Activated naive CD4-positive, alpha-beta T cell treated with Interleukin-2 at 50 U/mL for 16 hours (primary cell): ENCODE measurements around the gene ANXA8.
"Not testable (repeated sequence)": the region's sequence is repeated elsewhere in the genome, so short reads cannot be mapped to it uniquely, and the experiment has no call there.

Experiments
- DNase-seq: peaks from one replicate; pipeline ENCODE4 v3.0.0-alpha.2; 2020

ANXA8 gene, protein sequence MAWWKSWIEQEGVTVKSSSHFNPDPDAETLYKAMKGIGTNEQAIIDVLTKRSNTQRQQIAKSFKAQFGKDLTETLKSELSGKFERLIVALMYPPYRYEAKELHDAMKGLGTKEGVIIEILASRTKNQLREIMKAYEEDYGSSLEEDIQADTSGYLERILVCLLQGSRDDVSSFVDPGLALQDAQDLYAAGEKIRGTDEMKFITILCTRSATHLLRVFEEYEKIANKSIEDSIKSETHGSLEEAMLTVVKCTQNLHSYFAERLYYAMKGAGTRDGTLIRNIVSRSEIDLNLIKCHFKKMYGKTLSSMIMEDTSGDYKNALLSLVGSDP

DNA sequence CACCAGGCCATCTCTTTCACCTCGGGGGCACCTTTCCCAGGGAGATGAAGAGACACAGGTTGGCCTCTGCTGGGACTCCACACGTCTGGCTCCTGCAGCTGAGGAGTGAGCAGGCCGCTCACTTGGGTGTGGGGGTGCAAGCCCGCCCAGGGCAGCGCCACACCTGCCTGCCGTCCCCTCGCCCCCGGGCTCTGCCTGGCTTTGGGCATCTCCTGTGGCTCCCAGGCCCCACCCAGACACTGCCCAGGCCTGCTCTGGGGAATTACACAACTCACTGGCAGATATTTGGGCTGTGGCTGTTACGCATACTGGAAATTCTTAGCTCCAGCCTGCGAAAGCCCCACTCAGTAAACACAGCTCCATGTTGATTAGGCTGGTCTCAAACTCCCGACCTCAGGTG, at the start of gene ANXA8:
TSS of gene ANXA8 (minus strand) at position 193 of the 400 bp plus-strand sequence. CDS start at position 11, 182 bp downstream.
- not testable (repeated sequence) for DNase-seq

DNA sequence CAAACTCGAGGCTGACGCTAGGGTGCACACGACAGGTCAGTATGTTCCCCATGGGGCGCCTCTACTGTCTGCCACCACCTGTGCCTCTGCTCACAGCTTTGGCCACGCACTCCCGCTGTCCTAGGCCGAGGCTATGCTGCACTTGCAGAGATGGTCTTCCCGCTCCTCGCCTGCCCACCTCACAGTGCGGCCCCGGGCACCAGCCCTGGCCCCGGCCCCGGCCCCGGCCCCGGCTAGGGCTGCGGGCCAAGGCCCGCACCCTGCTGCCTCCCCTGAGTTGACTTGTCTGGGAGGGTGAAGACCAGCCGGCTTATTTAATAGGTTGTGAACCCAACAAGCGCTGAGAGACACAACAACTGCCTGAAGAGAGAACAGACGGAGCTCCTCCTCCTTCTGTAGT, 39.6 kb upstream of the ANXA8 start, which contains the start of gene AGAP9:
TSS of gene AGAP9 (minus strand) at position 164 of the 400 bp plus-strand sequence. CDS start at position 52, 112 bp downstream.
- DNase-seq, result not testable (repeated sequence)

DNA sequence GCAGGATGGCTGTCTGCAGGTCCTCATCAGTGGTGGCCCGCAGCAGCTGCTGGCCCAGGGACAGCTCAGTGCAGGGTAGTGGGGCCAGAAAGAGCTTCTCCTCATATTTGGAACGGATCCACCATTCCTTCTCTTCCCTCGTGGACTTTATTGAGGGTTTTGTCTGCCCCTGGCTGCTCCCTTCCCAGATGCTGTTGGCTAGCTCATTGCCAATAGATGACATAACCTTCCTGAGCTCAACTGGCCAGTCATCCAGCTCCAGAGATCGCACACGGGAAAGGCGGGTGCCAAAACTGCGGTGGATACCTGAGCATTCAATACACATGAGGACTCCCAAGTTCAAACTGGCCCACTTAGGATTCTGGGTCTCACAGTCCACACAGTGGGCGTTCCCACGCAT, 18.4 kb upstream of the ANXA8 start:
- DNase-seq, result not testable (repeated sequence)

DNA sequence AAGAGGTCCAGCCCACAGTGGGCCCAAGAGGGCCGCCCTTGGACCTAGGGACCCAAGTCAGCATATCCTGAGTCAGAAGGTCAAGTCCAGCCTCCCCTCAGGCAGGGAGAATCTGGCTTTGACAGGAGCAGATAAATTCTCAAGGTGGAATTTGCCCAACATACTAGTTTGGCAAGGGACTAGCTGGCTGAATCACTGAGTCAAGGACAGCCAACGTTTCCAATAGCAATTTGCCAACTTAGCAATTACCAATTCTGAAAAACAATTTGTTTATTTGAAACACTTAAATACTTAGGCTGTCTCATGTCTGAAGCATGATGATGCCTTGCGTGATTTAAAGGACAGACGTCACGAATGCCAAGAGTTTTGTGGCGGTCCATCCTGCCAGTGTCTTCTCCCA, 10.3 kb upstream of the ANXA8 start:
- not testable (repeated sequence) for DNase-seq

DNA sequence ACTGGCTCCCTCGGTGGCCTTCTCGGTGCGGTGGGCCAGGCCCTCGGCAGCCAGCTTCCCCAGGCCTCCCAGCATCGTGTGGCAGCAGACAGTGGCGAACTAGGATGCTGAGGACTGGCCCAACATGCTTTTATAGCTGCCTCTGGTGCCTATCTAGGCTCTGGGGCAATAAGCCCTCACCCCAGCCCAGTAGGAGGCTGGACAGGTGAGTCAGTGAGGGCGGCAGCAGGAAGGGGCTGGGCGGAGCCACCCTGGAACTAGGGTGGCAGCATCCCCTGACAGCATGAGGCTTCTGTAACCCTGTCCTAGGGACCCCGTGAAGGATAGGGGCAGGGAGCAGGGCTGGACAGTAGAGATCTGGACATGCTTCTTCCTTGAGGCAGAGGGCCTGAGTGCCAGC, 7.7 kb upstream of the ANXA8 start, which contains the start of gene FAM25G:
TSS of gene FAM25G (minus strand) at position 101 of the 400 bp plus-strand sequence. CDS start at position 75, 26 bp downstream.
- DNase-seq, result not testable (repeated sequence)

DNA sequence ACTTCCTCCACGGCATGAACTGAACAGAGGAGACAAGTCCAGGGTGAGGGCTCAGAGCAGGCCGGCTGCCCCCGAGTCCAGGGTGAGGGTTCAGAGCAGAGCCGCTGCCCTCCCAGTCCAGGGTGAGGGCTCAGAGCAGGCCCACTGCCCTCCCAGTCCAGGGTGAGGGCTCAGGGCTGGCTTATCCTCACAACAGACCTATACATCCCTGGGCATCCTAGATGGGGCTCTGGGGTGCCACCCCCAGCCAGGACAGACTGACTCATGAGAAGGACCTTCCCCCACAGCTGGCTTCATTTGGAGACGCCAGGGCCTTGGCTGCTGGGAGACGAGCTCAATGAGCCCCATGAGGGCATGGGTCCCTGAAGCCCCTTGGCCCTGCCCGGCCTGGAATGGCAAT, 5.7 kb upstream of the ANXA8 start:
- DNase-seq, result not testable (repeated sequence)

DNA sequence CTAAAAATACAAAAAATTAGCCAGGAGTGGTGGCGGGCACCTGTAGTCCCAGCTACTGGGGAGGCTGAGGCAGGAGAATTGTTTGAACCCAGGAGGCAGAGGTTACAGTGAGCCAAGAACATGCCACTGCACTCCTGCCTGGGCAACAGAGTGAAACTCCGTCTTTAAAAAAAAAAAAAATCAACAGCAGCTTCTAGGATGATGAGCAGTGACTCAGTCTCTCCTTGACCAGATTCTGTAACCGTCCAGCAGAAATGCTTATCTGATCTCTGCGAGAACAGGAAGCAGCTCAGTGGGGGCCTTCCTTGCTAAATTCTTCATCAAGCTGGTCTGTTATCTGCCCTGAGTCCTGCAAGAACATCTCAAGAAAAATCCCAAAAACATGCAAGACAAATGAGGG, 2.0 kb upstream of the ANXA8 start:
- DNase-seq, result not testable (repeated sequence)

DNA sequence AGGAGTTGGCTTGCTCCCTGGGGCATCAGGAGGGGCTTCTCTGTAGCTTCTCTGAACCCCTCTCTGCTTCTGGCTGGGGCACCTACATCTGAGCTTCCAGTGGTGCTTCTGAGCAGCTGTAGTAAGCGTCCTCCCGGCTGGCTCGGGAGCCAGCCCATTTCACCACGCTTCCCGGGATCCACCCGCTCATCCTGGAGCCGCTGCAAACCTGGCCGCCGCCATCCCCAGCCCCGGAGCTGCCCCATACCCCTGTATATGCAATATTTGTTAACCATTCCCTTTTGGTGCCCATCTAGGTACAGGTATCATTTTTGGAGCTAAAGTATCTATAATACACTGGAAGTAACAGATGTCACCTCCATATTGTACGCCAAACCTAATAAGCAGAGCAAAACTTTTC, 871 bp upstream of the ANXA8 start:
- not testable (repeated sequence) for DNase-seq

DNA sequence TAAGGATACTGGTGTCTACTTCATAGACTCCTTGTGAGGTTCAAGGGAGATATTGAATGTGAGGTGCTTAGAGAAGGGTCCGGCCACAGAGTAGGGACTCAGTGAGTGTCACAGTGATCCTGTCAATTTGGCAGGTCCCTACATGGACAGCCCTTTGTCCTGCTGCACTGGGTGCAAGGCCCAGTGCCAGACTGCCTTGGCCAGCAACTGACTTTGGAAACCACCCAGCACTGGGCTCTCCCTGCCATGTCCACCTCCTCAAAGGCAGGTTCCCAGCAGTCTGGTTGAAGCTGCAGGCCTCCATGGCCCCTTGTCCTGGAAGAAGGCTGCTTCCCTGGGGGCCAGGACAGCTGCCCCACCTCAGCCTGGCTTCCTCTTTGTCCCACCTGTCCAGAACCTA, 1.5 kb downstream of the ANXA8 start:
- not testable (repeated sequence) for DNase-seq

DNA sequence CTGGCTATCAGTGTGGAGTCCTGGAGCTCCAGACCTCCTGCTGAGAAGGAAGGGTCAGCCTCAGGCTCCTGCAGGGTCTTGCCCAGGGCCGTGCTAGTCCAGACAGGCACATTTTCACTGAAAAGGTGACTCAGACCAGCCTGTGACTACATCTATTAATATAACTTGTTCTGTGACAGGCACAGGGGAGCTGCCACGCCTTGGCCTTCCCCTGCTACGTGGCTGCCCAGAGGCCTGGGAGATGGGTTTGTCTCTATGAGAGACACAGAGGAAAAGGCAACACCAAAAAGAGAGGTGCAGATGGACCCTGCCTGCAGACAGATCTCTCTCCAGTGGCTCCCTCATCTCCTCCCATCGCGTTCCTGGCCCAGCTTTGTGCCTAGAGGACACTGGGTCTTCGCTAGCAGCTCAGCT, 2.1 kb downstream of the ANXA8 start:
- not testable (repeated sequence) for DNase-seq

DNA sequence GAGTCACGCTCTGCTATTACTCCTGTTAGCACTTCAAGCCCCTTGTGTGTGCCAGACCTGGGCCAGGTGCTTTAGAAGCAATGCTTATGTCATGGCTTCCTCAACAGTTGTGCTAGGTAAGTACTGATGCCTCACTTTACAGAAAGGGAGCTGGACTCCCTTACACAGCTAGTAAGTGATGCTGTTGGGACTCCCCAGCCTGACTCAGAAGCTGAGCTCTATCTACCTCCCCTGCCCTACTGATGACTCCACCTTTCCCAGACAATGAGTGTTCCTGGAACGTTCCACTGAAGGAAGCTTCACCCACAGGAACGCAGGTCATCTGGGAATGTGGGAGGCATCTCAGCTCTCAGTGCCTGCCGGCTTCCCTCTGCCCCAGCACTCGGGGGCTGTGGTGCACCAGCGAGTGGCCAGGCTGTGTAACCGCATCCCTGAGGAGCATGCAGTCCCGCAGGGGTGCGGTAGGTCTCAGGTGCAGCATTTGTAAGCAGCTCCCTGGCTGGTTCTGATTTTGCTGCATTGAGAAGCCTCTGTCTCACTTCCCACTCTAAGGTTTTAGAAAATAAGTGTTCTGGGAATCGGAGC, 2.6 kb downstream of the ANXA8 start:
- DNase-seq, result not testable (repeated sequence)

DNA sequence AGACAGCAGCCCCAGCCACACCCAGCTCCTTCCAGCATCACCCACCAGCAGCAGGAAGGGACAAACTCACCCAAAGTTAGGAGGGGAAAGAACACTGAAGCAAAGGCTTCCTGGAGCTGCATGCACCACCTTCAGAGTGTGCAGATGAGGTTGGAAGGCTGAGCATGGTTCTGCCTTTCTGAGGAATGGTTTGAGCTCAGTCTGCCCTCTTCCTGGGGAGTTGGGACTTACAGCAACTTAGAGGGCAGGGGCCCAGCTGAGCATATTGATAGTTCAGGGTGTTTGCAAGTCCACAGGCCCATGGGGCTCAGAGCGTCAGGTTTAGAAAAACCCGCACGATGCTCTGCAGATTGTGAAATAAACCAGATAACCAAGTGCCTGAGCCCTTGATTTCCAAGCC, 3.8 kb downstream of the ANXA8 start:
- DNase-seq, result not testable (repeated sequence)

DNA sequence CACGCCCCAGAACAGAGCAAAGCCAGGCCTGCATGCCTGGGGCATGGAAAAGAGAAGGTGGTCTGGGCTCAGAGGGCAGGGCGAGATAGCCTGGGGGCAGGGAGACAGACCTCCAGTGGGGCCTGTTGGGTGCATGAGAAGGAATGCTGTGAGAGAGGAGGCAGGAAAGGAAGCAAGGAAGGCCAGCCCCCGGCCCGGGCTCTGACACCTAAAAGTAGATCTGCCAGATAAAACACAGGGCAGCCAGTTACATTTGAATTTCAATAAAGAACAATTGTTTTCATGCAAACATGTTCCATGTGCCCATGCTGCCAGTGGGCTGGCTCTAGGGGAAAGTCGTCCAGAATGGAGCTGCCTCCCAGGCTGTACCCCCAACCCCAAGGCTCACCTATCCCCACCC, 5.8 kb downstream of the ANXA8 start:
- not testable (repeated sequence) for DNase-seq

DNA sequence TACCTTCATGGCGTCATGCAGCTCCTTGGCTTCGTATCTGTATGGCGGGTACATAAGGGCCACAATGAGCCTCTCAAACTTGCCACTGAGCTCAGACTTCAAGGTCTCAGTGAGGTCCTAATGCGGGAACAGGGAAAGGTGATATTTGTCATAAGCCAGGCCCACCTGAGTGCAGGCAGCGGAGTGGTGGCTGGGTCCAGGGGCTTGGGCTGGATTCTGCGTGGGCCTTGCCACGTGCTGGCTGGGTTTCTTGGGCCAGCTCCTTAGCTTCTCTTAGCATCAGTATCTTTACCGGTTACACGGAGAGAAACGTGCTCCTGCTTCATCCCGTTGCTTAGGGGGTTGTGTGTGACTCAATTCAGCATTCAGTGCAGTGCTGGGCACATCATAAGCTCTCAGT, 6.8 kb downstream of the ANXA8 start:
- not testable (repeated sequence) for DNase-seq

DNA sequence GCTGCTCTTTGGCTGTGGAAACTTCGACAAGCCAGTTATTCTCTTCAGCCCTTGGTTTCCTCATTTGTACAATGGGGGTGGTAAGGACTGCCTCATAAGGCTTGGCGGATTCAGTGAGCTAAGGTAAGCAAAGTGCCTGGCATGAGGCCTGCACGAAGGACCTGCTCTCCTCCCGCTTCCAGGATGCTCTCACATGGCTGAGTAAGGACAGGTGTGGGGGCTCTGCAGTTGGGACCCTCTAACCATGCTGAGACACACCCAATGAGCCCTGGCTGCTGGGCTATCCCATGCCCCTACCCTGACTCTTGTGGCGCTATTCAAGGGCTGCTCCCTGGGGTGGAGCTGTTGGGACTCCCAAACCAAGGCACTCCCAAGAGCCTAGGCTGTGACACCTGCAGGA, 8.8 kb downstream of the ANXA8 start:
- not testable (repeated sequence) for DNase-seq

DNA sequence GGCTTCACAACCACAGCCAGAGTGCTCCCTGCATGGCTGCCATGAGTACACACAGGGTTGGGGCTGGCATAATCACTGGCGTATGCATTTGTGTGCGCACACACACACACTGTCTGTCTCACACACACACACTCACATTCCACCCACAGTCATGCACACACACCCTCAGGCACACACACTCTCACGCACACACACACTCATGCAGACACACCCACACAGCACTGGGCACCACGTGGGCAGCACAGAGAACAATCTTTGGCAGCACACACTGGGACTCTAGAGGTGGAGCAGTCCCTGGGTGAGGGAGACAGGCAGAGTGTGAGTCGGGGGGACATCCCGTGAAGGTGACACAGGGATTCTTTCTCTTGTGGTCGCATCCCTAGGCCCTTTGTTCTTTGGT, 10.4 kb downstream of the ANXA8 start:
- not testable (repeated sequence) for DNase-seq

DNA sequence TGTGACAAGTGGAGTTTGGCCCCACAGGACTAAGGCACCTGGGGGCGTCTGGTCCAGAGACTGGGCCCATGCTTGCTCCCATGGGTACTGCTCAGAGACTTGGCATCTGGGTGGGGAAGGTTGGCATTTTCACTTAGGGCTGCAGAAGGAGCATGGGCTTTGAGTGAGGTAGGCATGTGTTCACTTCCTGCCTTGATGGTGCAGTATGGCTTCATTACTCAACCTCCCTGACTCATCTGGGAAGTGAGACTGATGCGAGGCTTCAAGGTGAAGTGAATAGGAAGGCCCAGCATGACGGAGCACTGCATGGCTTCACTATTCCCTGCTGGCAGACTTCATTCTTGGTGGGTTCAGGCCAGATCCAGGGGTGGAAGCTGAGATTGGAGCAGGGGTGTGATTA, 11.3 kb downstream of the ANXA8 start:
- not testable (repeated sequence) for DNase-seq

DNA sequence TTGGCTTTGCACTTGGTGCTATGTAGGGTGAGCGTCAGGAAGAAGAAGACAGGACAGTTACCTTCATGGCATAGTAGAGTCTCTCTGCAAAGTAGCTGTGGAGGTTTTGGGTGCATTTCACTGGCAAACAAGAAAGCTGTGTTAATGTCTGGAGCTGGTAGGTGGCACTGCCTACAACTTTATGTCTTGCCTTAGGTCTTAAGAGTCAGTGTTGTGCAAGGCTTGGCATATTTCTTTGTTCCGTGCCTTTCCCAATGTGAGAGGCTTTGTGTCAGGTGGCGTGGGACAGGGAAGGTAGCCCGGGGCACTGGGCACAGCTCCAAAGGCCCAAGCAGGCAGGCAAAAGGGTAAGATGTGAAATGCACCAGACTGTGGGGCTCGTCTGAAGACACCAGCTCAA, 11.8 kb downstream of the ANXA8 start:
- DNase-seq, result not testable (repeated sequence)

DNA sequence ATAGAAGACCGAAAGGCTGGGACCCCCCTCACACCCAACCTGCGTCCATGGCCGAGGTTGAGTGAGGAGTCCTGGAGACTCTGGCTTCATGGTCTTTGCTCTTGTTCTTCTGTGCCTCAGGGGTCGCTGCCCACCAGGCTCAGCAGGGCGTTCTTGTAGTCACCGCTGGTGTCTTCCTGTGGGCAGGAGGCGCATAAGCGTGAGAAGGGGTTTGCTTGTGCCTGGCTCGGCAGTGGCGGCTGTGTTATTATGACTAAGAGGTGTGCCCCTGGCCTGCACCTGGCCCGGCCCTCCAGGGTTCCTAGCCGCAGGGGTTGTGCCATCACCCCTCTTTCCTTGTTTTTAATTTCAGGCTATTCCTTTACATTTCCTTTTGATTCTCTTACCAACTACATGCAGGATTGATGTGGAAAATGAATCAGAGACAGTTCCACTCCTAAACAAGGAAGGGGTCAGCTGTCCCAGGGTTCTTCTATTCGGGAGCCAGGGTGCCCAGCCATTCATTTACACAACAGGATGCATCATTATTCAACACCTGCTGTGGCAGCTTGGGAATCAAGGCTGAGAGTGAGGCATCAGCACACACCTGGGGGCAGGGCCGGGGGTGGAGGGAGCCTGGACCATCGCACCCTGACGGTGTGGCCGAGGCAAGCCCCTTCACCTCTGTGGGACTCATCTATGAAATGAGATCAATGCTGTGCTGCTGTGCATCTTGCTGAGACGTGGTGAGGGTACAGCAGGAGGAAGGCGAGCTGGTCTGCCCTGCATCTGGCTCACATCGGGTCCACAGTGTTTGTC, 15.0 kb downstream of the ANXA8 start:
- DNase-seq, result not testable (repeated sequence)

DNA sequence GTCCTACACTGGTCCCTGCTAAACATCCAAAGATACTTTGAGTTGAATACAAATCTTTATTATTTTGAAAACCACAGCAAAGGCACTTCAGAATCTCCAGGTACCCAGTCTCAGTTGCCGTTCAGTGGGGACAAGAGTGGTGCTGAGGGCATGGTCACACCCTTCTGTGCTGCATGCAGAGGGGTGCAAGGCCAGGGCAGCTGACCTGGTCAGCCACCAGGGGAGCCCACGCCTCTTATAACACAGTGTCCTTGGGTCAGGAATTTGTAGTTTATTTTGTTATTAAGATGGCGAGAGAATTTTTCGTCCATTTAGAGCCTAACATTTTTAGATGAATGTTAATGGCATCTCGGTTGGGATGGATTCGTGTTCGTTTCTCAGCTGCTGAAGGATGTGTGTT, 16.0 kb downstream of the ANXA8 start:
- DNase-seq, result not testable (repeated sequence)

DNA sequence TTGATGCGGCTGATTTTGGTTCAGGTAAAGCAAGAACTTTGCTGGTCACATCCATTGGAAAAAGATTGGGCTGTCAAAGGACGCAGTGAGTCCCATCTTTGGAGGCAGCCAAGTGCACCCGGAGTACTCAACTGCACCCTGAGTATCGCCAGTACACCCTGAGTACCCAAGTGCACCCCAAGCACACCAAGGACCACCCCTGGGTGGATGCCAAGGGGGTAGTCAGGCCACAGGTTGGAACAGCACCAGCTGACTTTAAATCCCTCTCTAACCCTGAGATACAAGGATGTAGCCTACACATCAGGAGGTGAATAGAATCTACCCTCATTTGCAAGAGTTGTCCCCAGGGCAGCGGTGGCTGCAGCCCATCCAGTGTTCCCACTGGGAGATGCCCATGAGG, 16.5 kb downstream of the ANXA8 start:
- DNase-seq, result not testable (repeated sequence)

DNA sequence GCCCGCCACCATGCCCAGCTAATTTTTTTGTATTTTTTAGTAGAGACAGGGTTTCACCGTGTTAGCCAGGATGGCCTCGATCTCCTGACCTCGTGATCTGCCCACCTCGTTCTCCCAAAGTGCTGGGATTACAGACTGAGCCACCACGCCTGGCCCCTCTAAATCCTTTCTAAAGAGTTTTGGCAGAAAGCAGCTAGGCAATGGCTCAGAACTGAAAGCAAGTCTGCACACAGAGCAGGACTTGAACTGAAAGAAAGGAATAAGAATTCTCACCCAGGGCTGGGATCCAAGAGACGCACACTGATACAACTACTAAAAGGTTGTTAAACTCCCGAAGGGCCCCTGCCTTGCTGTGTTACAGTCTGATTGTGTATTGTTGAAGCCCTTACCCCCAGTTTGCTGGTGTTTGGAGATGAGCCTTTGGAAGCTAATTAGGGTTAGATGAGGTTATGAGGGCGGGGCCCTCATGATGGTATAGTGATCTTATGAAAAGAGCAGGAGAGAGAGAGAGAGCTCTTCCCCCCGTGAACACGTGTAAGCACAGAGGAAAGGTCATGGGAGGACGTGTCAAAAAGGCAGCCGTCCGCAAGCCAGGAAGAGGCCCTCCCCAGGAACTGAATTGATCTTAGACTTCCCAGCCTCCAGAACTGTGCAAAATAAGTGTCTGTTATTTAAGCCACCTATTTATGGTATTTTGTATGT, 18.5 kb downstream of the ANXA8 start:
- not testable (repeated sequence) for DNase-seq
